A549 treated with AZD2906 at 1 μM for 4 hours (cell line): ENCODE data around the gene HDGFL2. TPM values are rescaled to one million over a fixed set of nuclear protein-coding genes. Genes with fewer than 3 reads are reported as not detected.

Experiments used
- total RNA-seq: library from RNA; stranded (reverse); fragments of 200-300 nt; extraction: Qiagen RNA extraction; gene quantifications from 5 replicates; pipeline ENCODE4 v1.2.3, GENCODE V29; 2022

The HDGFL2 gene
- total RNA-seq, result 25.2 to 29.7 TPM (median 26.5 TPM) in 5 replicates

DNA sequence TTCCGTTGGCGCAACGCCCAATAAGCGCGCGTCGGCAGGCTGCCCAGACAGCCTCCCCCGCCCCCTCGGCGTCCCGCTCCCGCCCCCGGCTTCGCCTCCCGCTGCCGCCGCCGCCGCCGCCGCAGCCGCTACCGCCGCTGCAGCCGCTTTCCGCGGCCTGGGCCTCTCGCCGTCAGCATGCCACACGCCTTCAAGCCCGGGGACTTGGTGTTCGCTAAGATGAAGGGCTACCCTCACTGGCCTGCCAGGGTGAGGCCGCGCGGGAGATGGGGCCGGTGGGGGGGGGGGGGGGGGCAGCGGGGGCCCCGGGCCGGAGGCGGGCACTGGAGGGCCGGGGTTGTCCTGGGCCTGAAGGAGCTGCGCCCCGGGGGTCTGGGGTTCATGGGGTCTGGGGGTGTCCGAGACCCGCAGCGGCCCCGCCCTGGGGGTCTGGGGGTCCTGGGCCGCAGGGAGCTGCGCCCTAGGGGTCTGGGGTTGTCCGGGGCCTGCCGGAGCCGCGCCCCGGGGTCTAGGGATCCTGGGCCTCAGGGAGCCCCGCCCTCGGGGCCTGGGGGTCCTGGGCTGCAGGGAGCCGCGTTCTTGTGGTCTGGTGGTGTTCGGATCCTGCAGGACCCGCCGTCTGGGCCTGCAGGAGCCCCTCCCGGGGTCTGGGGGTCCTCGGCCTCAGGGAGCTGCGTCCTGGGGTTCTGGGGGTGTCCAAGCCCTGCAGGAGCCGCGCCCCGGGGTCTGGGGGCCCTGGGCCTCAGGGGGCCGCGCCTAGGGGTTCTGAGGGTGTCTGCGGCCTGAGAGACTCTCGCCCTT, at the start of gene HDGFL2:
Gene HDGFL2 (plus strand): TSS at position 124 of the 801 bp plus-strand sequence. CDS start 54 bp downstream, at position 178.

DNA sequence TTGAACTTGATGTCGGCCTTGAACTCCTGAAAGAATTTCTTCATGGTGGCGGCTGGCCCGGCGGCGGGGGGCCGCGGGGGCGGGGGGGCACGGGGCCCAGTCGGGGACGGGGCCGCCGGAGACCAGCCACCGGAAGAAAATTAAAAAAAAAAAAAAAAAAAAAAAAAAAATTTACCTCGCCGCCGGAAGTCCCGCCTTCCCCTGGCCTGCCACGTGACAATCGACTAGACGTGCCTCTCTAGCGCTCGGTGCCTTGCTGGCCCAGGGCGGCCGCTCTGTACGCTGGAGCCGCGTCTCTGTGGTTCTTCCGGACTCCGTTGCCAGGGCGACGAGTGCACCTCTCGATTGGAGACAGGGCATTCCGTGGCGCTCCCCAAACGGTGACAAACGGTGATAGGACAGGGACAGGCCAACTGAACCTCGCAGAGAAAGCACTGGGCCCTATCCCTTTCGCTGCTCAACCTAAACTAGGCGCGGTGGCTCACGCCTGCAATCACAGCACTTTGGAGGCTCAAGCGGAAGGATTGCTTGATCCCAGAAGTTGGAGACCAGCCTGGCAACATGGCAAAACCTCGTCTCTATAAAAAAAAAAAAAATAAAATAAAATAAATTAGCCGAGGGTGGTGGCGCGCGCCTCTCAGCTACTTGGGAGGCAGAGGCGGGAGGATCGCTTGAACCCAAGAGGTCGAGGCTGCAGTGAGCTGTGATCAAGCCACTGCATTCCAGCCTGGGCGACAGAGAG, 14.3 kb upstream of the HDGFL2 start, which contains the start of gene UBXN6:
Gene UBXN6 (minus strand): TSS at position 141 of the 742 bp plus-strand sequence. CDS start 97 bp downstream, at position 44.

GRCh38 chr19:4518345-4519171, 46.5 kb downstream of the HDGFL2 start, which contains the start of gene PLIN4:
Gene PLIN4 (minus strand): TSS chr19:4518486. CDS start chr19:4518272, 214 bp downstream.

DNA sequence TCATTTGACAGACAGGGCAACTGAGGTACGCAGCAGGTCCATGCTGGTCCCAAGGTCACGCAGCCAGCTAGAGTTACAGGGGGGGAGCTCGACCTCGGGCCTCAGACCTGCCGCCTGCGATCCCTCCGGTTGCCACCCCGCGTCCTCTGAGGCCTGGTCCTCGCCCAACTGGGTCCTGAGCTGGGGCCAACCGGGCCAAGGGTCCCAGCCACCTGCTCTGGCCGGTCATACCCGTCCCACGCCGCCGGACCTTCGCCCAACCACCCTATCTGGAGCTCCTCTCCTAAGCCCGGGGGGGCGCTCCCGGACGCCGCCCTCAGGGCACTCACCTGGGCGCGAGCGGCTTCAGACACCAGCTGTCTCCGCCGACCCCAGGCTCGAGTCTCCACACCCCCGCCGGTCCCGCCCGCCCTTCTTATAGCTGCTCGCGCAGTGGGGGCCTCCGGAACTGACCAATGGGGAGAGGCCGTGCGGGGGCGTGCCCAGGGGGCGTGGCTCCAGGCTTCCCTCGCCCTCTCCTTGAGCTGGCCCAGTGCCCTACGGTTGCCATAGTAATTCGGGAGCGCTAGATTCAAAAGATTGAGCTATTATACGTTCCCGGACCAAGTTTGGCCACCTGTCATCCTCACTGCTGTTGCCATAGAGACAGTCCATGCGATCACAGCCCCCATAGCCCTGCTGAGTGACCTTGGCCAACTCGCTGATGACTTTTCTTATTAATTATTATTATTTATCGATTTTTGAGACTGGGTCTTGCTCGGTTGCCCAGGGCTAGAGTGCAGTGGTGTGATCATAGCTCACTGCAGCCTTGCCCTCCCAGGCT, 63.0 kb downstream of the HDGFL2 start, which contains the start of gene PLIN5:
Gene PLIN5 (minus strand): TSS at position 389 of the 823 bp plus-strand sequence. CDS start 1,150 bp downstream, outside the sequence.

GRCh38 chr19:4539693-4540581, 67.8 kb downstream of the HDGFL2 start, which contains the start of gene LRG1:
Gene LRG1 (minus strand): TSS chr19:4540036. CDS start chr19:4540013, 23 bp downstream.

Other genes with a start within 250 kb of the HDGFL2 start
- 2.5 to 4.9 TPM (median 3.1 TPM) in 5 replicates for gene EBI3, start 242.8 kb upstream of the HDGFL2 start, total RNA-seq
- gene YJU2, start 225.2 kb upstream of the HDGFL2 start, total RNA-seq, result 18.3 to 21.8 TPM (median 20.1 TPM) in 5 replicates
- gene SHD, start 193.0 kb upstream of the HDGFL2 start, total RNA-seq, result 0.12 to 0.17 TPM (median 0.15 TPM) in 3 of 5 replicates, not detected in the others
- gene TMIGD2, start 169.9 kb upstream of the HDGFL2 start, total RNA-seq, result not detected in 5 replicates
- gene FSD1, start 167.7 kb upstream of the HDGFL2 start, total RNA-seq, result 8.0 to 9.1 TPM (median 8.3 TPM) in 5 replicates
- 0.09 to 0.24 TPM in 2 of 5 replicates, not detected in the others for gene STAP2, start 133.5 kb upstream of the HDGFL2 start, total RNA-seq
- gene MPND, start 128.7 kb upstream of the HDGFL2 start, total RNA-seq, result 5.0 to 12.2 TPM (median 10.5 TPM) in 5 replicates
- 45.8 to 61.4 TPM (median 59.4 TPM) in 5 replicates for gene SH3GL1, start 71.8 kb upstream of the HDGFL2 start, total RNA-seq
- 20.4 to 22.3 TPM (median 21.2 TPM) in 5 replicates for gene CHAF1A, start 69.7 kb upstream of the HDGFL2 start, total RNA-seq
- 39.6 to 66.9 TPM (median 60.1 TPM) in 5 replicates for gene UBXN6, start 14.5 kb upstream of the HDGFL2 start, total RNA-seq
- gene PLIN4, start 46.2 kb downstream of the HDGFL2 start, total RNA-seq, result 0.09 to 0.15 TPM (median 0.12 TPM) in 5 replicates
- gene PLIN5, start 62.9 kb downstream of the HDGFL2 start, total RNA-seq, result 0.10 to 0.39 TPM (median 0.14 TPM) in 5 replicates
- gene LRG1, start 67.7 kb downstream of the HDGFL2 start, total RNA-seq, result 0.06 to 0.20 TPM (median 0.11 TPM) in 5 replicates
- 4.9 to 6.0 TPM (median 5.0 TPM) in 5 replicates for gene SEMA6B, start 87.4 kb downstream of the HDGFL2 start, total RNA-seq
- gene TNFAIP8L1, start 167.2 kb downstream of the HDGFL2 start, total RNA-seq, result 2.7 to 4.3 TPM (median 3.5 TPM) in 5 replicates
- gene MYDGF, start 198.0 kb downstream of the HDGFL2 start, total RNA-seq, result 116 to 145 TPM (median 140 TPM) in 5 replicates